ENCODE results near the gene CCDC7.
"Not testable (repeated sequence)": the region's sequence is repeated elsewhere in the genome, so short reads cannot be mapped to it uniquely, and the experiment has no call there.

The CCDC7 gene

DNA sequence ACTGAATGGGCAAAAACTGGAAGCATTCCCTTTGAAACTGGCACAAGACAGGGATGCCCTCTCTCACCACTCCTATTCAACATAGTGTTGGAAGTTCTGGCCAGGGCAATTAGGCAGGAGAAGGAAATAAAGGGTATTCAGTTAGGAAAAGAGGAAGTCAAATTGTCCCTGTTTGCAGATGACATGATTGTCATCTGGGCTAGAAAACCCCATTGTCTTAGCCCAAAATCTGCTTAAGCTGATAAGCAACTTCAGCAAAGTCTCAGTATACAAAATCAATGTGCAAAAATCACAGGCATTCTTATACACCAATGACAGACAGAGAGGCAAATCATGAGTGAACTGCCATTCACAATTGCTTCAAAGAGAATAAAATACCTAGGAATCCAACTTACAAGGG is 116.8 kb downstream of the CCDC7 start:
- not testable (repeated sequence) for DNase-seq (ENCODE audit: low read depth, low spot score)

DNA sequence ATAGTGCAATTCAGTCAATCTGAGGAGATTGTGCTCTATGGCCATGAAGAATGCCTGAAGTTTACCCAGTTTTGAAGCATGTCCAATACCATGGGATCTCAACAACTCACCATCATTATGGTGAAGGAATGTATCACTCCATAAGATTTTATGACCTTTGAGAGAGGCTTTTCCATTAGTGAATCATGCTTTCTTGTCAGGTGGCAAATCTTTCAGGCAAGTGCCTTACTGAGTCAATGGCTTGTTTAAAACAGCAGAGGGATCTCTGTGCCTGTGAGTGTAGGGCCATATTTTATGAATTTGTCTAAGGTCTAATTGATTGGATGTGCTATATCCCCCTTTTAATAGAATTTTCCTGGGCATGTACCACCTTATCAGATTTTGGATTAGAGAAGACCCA is 131.5 kb downstream of the CCDC7 start:
- no peak for DNase-seq (ENCODE audit: low read depth, low spot score)

DNA sequence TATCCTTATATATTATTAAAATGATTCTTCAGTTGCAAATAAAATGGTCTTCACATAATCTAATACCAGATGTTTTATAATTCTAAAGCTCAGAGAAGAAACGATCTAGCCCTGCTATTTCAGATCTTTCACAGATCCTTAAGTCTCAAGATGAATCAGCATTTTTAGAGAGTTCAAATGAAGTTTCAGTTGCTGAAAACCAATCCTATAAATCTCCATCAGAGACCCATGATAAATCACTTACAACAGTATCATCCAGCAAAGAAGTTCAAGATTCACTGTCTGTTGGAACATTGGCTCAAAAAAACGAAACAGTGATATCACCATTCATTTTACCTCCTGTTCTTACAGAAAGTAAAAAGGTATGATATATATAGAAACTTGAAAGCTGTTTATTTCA is 137.0 kb downstream of the CCDC7 start:
- no peak for DNase-seq (ENCODE audit: low read depth, low spot score)

DNA sequence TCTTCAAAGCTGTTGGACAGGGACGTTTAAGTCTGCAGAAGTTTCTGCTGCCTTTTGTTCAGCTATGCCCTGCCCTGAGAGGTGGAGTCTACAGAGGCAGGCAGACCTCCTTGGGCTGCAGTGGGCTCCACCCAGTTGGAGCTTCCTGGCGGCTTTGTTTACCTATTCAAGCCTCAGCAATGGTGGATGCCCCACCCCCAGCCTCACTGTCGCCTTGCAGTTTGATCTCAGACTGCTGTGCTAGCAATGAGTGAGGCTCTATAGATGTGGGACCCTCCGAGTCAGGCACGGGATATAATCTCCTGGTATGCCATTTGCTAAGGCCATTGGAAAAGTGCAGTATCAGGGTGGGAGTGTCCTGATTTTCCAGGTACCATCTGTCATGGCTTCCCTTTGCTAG is 152.1 kb downstream of the CCDC7 start:
- not testable (repeated sequence) for DNase-seq (ENCODE audit: low read depth, low spot score)

DNA sequence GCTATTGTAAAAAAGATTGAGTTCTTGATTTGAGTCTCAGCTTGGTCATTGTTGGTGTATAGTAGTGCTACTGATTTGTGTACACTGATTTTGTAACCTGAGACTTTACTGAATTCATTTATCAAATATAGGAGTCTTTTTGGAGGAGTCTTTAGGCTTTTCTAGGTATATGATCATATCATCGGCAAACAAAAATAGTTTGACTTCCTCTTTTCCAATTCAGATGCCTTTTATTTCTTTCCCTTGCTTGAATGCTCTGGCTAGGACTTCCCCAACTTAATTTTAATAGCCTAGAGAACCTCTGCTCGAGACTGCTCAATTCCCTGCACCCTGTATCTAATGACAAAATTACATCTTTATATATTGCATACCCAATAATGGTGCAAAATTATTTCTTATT is 154.4 kb downstream of the CCDC7 start:
- DNase-seq (ENCODE audit: low read depth, low spot score) = no peak

DNA sequence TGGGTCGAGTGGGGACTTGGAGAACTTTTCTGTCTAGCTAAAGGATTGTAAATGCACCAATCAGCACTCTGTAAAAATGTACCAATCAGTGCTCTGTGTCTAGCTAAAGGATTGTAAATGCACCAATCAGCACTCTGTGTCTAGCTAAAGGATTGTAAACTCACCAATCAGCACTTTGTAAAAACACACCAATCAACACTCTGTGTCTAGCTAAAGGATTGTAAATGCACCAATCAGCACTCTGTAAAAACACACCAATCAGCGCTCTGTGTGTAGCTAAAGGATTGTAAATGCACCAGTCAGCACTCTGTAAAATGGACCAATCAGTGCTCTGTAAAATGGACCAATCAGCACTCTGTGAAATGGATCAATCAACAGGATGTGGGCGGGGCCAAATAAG is 155.6 kb downstream of the CCDC7 start:
- not testable (repeated sequence) for DNase-seq (ENCODE audit: low read depth, low spot score)

DNA sequence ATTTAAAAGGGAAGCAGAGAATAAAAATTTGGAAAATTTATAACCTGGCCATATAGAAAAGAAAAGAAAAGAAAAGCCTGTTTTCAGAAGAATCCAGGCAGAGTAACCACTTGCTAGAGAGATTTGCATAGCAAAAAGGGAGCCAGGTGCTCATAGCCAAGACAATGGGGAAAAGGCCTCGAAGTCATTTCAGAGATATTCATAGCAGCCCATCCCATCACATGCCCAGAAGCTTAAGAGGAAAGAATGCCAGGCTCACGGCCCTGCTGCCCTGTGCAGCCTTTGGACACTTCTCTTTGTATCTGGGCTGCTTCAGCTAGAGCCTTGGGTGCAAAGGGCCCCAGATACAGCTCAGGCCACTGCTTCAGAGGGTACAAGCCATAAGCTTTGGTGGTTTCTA is 159.8 kb downstream of the CCDC7 start:
- DNase-seq (ENCODE audit: low read depth, low spot score) = no peak

DNA sequence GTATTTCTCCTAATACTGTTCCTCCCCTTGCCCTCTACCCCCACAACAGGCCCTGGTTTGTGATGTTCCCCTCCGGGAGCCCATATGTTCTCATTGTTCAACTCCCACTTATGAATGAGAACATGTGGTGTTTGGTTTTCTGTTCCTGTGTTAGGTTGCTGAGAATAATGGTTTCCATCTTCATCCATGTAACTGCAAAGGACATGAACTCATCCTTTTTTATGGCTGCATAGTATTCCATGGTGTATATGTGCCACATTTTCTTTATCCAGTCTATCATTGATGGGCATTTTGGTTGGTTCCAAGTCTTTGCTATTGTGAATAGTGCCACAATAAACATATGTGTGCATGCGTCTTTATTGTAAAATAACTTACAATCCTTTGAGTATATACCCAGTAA is 164.6 kb downstream of the CCDC7 start:
- DNase-seq (ENCODE audit: low read depth, low spot score) = not testable (repeated sequence)

DNA sequence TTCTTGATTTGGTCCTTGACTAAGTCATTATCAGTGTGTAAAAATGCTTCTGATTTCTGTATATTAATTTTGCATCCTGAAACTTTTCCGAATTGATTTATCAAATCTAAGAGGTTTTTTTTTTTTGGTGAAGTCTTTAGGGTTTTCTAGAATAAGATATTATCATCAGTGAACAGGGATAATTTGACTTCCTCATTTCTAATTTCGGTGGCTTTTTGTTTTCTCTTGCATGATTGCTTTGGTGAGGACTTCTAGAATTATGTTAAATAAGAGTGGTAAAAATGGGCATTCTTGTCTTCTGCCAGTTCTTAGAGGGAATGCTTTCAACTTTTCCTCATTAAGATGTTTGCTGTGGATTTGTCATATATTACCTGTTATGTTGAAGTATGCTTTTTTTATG is 170.5 kb downstream of the CCDC7 start:
- DNase-seq (ENCODE audit: low read depth, low spot score) = no peak

DNA sequence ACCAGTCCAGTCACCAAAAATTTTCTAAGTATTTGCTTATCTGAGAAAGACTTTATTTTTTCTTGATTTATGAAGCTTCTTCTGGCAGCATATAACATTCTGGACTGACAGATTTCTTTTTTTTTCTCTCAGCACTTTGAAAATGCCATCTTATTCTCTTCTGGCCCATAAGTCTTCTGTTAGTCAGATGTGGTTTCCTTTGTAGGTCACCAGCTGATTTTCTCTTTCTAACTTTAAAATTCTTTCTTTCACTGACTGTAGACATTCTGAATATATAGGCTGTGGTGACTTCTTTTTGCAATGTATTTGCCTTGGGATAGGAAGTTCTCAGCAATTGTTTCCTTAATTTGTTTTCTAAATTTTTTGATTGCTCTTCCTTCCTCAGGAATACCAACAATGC is 172.5 kb downstream of the CCDC7 start:
- no peak for DNase-seq (ENCODE audit: low read depth, low spot score)

DNA sequence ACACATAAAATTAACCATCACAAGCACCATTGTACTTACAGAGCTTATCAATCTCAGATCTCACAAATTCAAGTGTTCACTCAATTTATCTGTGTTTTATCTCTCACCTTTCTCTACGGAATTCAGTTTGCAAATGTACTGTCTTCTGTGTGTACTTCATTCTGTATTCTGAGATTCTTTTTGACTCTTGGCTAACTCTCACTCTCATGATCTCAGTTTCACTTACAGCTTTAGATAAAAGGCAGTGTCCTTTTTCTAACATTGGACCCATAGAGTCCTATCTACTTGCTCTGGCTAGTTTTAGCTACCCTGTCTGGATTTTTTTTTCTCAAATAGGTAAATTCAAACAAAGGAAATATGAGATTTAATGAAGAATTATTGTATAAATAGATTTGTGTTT is 176.0 kb downstream of the CCDC7 start:
- DNase-seq (ENCODE audit: low read depth, low spot score) = no peak

DNA sequence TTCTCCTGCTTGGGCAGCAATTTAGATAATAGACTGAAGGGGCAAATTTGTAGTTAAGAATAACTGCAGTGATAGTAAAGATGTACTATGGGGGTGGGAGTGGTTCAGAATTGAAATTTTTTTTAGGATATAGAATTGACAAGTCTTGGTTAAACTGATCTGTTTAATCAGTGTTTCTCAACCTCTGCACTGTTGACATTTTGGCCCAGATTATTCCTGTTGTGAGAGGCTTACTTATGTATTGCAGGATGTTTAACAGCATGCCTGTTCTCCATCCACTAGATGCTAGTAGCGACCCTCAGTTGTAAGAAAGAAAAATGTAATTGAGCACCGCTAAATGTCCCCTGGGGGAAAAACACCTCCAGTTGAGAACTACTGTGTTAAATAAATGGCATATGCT is 176.5 kb downstream of the CCDC7 start:
- no peak for DNase-seq (ENCODE audit: low read depth, low spot score)

DNA sequence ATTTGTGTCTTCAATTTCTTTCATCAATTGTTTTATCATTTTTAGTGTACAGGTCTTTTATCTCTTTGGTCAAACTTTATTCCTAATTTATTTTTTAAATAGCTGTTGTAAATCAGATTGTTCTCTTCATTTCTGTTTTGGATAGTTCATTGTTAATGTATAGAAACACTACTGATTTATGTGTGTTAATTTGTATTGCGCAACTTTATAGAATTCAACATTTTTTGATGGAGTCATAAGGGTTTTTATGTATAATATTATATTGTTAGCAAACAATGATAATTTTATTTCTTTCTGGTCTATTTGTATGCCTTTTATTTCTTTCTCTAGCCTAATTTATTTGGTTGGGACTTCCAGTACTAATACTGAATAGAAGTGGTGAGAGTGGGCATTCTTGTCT is 181.2 kb downstream of the CCDC7 start:
- no peak for DNase-seq (ENCODE audit: low read depth, low spot score)

DNA sequence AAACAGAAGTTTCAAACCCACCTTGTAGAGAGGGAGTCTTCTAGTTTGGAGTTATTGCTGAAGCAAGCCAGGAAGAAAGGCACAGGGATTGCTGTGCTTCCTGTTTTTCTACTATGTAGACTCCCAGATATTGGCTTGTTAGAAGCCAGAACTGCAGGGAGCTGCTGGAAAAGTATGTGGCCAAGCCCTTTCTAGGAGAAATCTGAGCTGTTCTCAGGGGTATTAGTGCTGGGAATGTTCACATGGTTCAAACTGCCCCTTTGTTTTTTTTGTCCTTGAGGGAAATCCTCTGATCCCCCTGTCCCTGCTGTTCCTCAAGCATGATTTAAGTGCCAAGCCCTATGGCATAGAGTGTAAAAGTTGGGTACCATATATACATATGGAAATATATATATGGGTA is 184.0 kb downstream of the CCDC7 start:
- DNase-seq (ENCODE audit: low read depth, low spot score) = no peak

DNA sequence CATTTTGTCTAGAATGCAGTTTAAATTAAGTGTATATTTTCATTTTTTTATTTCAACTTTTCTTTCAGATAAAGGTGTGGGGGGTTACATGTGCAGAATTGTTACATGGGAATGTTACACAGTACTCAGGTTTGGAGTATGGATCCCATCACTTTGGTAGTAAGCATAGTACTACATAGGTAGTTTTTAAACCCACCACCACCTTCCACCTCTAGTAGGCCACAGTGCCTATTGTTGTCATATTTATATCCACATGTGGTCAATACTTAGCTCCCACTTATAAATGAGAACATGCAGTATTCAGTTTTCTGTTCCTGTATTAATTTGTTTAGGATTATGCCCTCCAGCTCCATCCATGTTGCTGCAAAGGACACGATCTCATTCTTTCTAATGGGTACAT is 200.6 kb downstream of the CCDC7 start:
- DNase-seq (ENCODE audit: low read depth, low spot score) = no peak

DNA sequence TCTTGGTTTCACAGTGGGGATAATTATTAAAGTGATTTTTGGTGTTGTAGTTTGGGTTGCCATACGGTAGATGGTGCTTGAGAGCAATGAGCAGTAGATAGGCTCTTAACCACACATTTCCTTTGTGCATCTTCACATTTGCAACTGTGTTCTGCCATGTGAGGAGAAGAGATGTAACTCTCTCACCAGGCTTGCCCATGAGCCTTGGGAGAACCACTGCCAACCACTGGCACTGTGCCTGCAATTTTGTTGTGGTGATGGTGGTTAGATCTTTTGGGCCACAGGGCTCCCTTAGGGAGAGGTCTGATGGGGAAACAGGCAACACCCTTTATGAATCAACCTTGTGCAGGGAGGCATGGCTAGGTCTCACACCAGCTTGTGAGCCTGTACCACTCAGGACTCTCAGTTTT is 204.3 kb downstream of the CCDC7 start:
- DNase-seq (ENCODE audit: low read depth, low spot score) = no peak

DNA sequence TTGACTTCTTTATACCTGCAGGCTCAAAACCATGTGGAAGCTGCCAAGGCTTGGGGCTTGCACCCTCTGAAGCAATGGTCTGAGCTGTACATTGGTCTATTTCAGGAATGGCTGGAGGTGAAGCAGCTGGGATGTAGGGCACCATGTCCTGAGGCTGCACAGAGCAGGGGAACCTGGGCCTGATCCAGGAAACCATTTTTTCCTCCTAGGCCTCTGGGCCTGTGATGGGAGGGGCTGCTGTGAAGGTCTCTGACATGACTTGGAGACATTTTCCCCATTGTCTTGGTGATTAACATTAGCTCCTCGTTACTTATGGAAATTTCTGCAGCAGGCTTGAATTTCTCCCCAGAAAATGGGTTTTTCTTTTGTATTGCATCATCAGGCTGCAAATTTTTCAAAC is 211.5 kb downstream of the CCDC7 start:
- DNase-seq (ENCODE audit: low read depth, low spot score) = not testable (repeated sequence)

DNA sequence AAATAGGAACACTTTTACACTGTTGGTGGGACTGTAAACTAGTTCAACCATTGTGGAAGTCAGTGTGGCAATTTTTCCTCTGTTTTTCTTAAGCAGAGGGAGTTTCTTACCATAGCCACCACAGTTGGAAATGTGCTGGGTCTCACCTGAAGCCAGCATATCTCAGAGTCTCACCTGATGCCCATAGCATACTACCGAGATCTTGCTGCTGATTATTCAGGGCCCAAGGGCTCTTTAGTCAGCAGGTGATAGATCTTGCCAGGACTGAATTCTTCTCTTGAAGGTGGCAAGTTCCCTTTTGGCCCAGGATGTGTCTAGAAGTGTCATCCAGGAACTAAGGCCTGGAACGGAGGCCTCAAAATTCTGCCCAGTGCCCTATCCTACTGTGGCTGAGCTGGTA is 215.4 kb downstream of the CCDC7 start:
- no peak for DNase-seq (ENCODE audit: low read depth, low spot score)

DNA sequence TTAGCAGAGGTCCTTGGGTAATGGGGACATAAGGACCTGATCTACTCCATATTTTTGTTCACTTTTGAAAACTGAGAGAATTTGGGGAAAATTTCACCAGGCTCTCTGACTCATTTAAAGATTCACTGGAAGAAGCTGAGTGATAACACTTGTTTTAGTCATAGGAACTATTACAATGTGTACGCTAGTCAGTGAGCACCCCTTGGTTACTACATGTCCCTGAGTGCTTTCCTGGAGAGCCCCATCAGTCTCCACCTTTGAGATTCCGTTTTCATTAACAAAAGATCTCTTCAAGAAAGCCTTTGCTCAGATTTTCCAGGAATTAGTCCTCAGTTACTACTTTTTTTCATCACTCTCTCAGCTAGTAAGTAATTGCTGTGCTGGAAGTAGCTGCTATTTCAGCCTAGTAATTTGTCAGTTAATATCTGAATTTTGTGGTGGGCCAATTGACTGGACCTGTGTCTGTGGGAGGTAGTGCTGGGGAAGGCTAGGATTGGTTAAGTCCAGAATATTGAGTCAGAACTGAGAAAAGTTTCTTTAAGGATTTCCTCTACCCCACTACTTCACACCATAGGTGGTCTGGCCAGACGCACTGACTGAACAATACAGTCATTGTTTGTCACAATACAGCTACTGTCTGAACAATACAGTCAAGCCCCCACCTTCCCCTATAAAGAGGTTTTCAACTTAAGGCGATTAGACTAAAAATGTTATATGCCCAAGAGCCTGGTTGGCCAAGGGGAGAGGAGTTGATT is 235.0 kb downstream of the CCDC7 start:
- DNase-seq (ENCODE audit: low read depth, low spot score) = no peak

DNA sequence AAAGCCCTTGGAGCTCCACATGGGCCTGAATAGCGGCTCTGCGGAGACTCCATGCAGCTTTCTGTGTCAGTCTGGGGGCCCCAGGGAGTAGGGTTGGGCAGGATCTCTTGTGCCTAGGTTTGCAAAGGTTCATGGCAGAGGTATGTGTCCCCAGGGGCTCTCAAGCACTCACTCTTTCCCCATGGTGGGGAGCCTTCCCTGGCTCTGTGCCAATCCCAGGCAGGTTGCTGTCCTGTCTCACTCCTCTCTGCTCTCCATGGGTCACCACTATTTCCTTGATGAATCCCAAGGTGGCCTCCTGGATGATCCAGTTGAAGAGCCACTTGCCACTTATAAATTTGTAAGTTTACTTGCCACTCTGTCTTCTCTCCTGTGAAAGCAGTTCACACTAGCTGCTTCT is 238.4 kb downstream of the CCDC7 start:
- DNase-seq (ENCODE audit: low read depth, low spot score) = no peak

DNA sequence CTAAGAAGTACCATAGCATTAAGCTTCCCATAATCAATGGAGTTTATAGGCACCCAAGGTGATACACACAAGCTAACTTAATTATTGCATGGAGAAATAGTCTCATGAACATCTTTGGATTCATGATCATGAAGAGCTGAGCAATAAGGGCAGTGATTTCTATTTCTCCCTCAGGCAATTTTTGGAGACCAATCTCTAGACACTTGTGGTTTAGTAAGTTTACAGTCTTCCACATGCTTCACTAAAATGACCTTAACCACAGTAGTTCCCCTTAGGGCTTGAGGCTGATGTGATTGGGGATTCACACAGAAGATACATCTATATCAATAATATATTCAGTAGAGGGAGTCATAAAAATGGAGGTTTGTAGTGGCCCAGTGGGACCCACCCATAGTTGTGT is 241.2 kb downstream of the CCDC7 start:
- DNase-seq (ENCODE audit: low read depth, low spot score) = no peak

DNA sequence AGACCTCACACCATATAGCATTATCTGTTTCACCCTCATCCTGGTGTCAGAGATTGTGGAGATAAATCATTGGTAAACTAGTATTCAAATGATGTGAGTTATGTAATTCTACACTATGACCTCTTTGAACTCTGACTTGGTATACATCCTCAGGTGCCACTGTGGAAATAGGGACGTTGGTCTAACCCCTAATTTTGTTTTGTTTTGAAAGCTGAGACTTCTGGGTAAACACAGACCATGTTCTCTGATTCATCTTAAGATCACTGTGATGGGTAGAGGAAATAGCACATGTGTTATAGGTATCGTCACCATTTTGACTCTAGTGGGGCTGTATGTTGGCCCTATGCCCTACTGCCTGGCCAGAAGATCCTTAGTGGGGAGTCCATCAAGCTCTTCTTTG is 241.6 kb downstream of the CCDC7 start:
- no peak for DNase-seq (ENCODE audit: low read depth, low spot score)

DNA sequence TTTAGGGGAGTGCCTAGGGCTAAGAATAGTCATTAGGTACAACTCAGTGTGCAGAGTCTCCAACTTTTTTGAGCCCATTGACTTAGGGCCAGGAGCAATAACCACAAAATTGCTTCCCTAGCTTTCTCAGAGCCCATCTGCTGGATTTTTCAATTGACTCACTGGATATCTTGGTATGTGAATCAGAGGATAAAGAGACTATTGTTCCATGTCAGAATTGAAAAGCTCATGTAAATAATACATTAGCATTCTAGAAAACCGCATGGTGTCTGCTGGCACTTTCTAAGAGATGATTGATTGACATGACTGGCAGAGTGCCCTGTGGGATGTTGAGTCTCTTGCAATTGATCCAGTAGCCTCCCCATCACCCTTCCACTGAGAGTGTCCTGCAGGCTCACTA is 246.2 kb downstream of the CCDC7 start:
- no peak for DNase-seq (ENCODE audit: low read depth, low spot score)

DNA sequence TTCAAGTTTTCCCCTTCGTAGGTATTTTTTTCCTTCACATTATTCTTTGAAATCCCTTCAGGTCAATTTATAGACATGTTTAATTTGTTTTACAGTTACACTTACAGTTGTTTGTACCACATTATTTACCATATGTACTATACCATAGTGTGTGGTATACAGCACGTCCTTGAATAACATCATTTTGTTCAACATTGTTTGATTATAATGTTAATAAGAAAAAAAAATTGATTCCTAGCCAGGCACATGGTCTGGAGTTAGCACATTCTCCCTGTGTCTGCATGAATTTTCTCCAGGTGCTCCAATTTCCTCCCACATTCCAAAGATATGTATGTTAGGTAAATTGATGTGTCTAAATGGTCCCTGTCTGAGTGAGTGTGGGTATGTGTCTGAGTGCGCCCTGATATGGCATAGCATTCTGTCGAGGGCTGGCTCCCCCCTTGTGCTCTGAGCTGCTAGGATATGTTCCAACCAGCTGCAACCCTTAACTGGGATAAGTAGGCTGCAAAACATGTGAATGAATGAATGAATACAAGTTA is 247.6 kb downstream of the CCDC7 start:
- no peak for DNase-seq (ENCODE audit: low read depth, low spot score)
